Activated CD4-positive, alpha-beta T cell treated with anti-CD3 and anti-CD28 coated beads for 36 hours (primary cell): ENCODE measurements around the gene PIK3R6. TPM values are rescaled to one million over a fixed set of nuclear protein-coding genes. Genes with fewer than 3 reads are reported as not detected.

ENCODE experiments used
- ATAC-seq: fragments of 200-7000 bp; cut with Tn5 transposase; one replicate; pipeline ENCODE4 v1.10.0; 2021; ENCODE audit warnings: mild to moderate bottlenecking, moderate library complexity
- CTCF ChIA-PET: fragments of 350-600 bp; sonication (Branson Sonifier 250); formaldehyde crosslinking; loops from one replicate; lab custom pipeline; 2021; ENCODE audit warnings: antibody characterized with exemption; lab: Charles Lee
- POLR2A ChIA-PET: fragments of 350-600 bp; sonication (Branson Sonifier 250); formaldehyde crosslinking; loops from one replicate; lab custom pipeline; 2021; ENCODE audit warnings: antibody characterized with exemption, inconsistent platforms; lab: Charles Lee
- DNase-seq: peaks from one replicate; pipeline ENCODE4 v3.0.0-alpha.2; 2020
- H3K27ac Mint-ChIP-seq: one replicate; pipeline ENCODE4 v1.8.0; 2021; ENCODE audit warnings: mixed read lengths
- H3K27me3 Mint-ChIP-seq: one replicate; pipeline ENCODE4 v1.8.0; 2021; ENCODE audit warnings: mixed read lengths
- H3K36me3 Mint-ChIP-seq: one replicate; pipeline ENCODE4 v1.8.0; 2021; ENCODE audit warnings: low read depth, mixed read lengths
- H3K4me1 Mint-ChIP-seq: one replicate; pipeline ENCODE4 v1.8.0; 2021; ENCODE audit warnings: mixed read lengths
- H3K4me3 Mint-ChIP-seq: one replicate; pipeline ENCODE4 v1.8.0; 2021; ENCODE audit warnings: mild to moderate bottlenecking, moderate library complexity, mixed read lengths
- H3K9me3 Mint-ChIP-seq: one replicate; pipeline ENCODE4 v1.8.0; 2021; ENCODE audit warnings: low read depth, mixed read lengths
- intact Hi-C, 2 experiments: fragments of 100-400 bp; cut with DNase I in 1 of 2; cut with micrococcal nuclease in 1 of 2; formaldehyde crosslinking; loops; one replicate each; pipeline versions ENCODE4 v1.14.2 to v1.15.1; 2022 to 2024; cut with DNase I, micrococcal nuclease
- total RNA-seq, 2 experiments: library from RNA; stranded (reverse); gene quantifications; one replicate each; pipeline ENCODE4 v1.2.3, GENCODE V29; 2021

Gene PIK3R6
- total RNA-seq, 2 experiments from 2014 or later = 0.96 to 1.8 TPM

DNA sequence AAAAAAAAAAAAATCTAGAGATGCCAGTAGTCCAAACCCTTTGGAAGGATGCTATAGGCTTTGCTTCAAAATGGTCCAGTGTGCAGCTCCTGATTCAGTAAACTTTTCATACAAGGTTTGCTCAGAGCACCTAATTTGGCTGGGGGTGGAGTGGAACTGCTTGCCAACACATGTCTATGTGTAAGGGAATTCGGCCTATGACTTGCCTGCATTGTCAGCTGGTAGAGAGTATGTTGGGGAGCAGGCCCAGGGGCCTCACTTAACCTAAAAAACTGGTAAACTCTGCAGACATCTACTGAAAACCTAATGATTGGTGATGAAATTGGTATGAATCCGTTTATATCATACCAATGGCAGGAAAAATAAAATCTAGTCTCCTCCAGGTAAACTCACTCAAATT lies 66.8 kb downstream of the PIK3R6 start:
- no peaks in the 10 kb centered on the region for H3K4me1 Mint-ChIP-seq
- H3K36me3 Mint-ChIP-seq = no peaks in the 10 kb centered on the region
- no peaks in the 10 kb centered on the region for H3K9me3 Mint-ChIP-seq
- no peak for ATAC-seq
- H3K27me3 Mint-ChIP-seq = no peaks in the 10 kb centered on the region
- no peak overlapping the region for H3K4me3 Mint-ChIP-seq
- no peak for DNase-seq
- POLR2A ChIA-PET = interaction anchor here (0.6 kb wide), 1 partner anchor 96 kb away, joined by 3 read pairs; no protein-coding TSS in a partner anchor
- intact Hi-C loops = loop anchor here in 1 of 2 experiments (5.0 kb wide), 2 partner anchors 97 to 197 kb away; no protein-coding TSS in a partner anchor
- CTCF ChIA-PET = interaction anchor here (2.4 kb wide), 1 partner anchor 15 kb away, joined by 11 read pairs; no protein-coding TSS in a partner anchor
- no peak overlapping the region for H3K27ac Mint-ChIP-seq

DNA sequence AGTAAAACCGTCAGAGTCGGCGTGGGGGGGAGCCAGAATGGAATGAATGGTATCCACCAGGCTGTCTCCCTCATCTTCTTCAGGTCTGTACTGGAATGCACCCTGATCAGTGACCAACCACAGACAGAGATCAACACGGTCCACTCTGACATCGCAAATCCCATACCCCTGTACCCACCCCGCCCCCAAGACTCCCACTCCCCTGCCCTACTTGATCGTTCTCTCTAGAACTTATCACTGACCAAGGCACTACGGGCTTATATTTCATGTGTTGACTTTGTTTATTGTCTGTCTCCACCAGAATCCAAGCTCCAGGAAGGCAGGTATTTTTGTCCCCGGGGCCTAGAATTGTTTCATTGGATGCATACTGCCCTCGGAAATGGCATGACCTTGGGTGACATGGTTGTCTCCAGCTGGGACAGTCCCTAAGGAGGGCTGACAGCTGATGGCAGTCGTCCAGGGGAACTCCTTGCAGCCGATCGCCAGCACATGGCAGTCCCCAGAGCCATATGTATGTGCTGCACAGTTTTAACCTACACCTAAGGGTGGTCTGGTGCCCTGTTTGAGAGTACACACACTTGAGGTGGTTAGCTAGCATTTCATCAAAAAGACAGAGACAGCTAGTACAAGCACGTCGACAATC lies 67.8 kb downstream of the PIK3R6 start:
- ChIA-PET POLR2A (interaction anchor here (0.6 kb wide), 1 partner anchor 95 kb away, joined by 3 read pairs; no protein-coding TSS in a partner anchor), CTCF (interaction anchor here (1.5 to 2.4 kb wide), 2 partner anchors 14 to 199 kb away, joined by 8 to 11 read pairs; no protein-coding TSS in a partner anchor)
- no peak overlapping the region for H3K27ac Mint-ChIP-seq
- H3K36me3 Mint-ChIP-seq = no peaks in the 10 kb centered on the region
- intact Hi-C loops = loop anchor here (1.0 to 5.0 kb wide), 3 partner anchors 98 to 199 kb away; no protein-coding TSS in a partner anchor
- H3K27me3 Mint-ChIP-seq = no peaks in the 10 kb centered on the region
- no peak overlapping the region for H3K4me3 Mint-ChIP-seq
- DNase-seq (no peak), ATAC-seq (no peak)
- no peaks in the 10 kb centered on the region for H3K4me1 Mint-ChIP-seq
- no peaks in the 10 kb centered on the region for H3K9me3 Mint-ChIP-seq

GRCh38 chr17:8798846-8799569 lies 68.5 kb downstream of the PIK3R6 start, which contains the start of gene MFSD6L:
MFSD6L (minus strand) TSS chr17:8799365; CDS start chr17:8799120, 245 bp downstream.
- no peaks in the 10 kb centered on the region for H3K27me3 Mint-ChIP-seq
- no peak within 1 kb of the TSS for H3K27ac Mint-ChIP-seq
- H3K4me3 Mint-ChIP-seq = no peak within 1 kb of the TSS
- DNase-seq = peak; percentile 37
- POLR2A ChIA-PET = no interaction called here
- H3K4me1 Mint-ChIP-seq = no peaks in the 10 kb centered on the region
- H3K9me3 Mint-ChIP-seq = no peaks in the 10 kb centered on the region
- peak; percentile 49 for ATAC-seq
- intact Hi-C loops = loop anchor here in 1 of 2 experiments (1.0 kb wide), 1 partner anchor 199 kb away; no protein-coding TSS in a partner anchor
- H3K36me3 Mint-ChIP-seq = no peaks in the 10 kb centered on the region
- CTCF ChIA-PET = interaction anchor here (1.5 to 2.4 kb wide), 2 partner anchors 13 to 199 kb away, joined by 8 to 11 read pairs; no protein-coding TSS in a partner anchor

DNA sequence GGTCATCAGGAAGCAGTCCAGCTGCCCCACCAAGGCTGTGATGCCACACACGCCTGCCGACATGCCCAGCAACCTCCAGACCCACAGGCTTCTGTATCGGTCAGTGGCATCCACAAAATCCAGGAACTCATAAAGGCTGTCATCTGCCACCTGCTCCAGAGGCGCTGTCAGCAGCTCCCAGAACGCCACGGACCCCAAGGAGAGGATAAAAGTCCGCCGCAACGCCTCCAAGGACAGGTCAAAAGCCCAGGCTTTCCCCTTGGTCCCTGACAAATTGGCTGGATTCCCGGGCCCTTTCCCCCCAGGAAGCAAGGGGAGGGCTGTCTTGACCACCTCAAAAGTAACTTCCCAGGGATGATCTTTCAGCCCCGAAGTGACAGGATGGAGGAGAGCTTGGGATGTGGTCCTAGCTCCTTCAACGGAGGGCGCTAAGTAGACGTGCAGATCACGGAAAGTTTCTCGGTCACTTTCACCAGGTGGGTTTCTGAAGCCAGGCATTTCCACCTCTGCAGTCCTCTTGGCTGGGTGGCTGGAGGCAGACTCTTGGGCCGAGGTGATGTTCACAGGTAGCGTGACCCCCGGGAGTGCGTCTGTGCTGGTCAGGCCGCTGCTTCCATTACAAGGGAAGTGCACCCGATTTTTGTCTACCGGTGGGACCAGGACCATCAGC lies 69.2 kb downstream of the PIK3R6 start:
- Mint-ChIP-seq H3K4me1 (no peaks in the 10 kb centered on the region), H3K27ac (no peak overlapping the region), H3K36me3 (no peaks in the 10 kb centered on the region), H3K9me3 (no peaks in the 10 kb centered on the region), H3K27me3 (no peaks in the 10 kb centered on the region), H3K4me3 (no peak overlapping the region)
- no peak for DNase-seq
- no peak for ATAC-seq
- POLR2A ChIA-PET = no interaction called here
- intact Hi-C loops = no loop called here
- CTCF ChIA-PET = interaction anchor here (0.6 to 1.2 kb wide), 2 partner anchors 32 to 654 kb away, joined by 3 read pairs; no protein-coding TSS in a partner anchor

DNA sequence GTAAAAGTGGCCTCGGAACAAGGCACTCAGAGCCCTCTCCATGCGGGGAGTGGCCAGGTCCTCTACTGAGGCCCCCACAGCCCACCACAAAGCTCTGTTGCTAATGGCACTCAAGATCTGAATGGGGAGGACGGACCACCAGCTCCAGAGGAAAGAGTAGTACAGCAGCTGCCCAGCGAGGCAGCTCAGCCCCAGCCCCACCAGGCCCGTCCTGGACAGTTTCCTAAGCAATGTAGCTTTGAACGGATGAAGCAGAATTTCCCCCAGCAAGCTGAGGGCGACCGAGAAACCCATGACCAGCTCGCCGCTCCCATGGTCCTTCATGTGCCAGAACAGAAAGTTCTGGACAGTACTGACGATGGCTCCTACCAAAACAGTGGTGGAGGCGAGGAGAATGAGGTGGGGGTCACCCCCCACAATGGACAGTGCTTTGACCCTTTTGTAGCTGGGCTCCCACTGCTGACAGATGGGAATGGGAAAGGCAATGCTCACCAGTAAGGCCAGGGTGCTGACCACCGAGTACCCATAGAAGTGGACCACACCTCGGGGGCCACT lies 69.8 kb downstream of the PIK3R6 start:
- no peaks in the 10 kb centered on the region for H3K27me3 Mint-ChIP-seq
- no peak for ATAC-seq

DNA sequence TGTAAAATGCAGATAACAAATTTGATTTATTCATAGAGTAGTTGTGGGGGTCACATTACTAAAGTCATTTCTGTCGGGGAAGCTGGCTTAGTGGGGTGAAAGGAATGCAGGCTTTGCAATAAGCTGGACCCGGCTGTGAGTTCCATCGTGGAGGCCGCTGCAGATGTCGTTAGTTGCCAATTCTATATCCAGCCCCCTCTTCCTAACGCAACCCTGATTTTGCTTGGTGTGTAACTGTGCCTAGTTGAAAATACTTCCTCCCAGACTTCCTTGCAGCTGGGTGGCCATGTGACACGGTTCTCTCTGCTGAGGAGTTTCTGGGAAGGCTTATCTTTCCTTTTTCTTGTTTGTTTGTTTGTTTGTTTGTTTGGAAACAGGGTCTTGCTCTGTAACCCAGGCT lies 72.8 kb downstream of the PIK3R6 start:
- CTCF ChIA-PET = interaction anchor here (0.8 to 2.8 kb wide), 2 partner anchors 9 to 204 kb away, joined by 3 to 9 read pairs; no protein-coding TSS in a partner anchor
- intact Hi-C loops = no loop called here
- POLR2A ChIA-PET = no interaction called here
- Mint-ChIP-seq H3K27me3 (peaks cover 5% of the 10 kb centered on the region), H3K27ac (no peak overlapping the region), H3K4me3 (no peak overlapping the region), H3K9me3 (peaks cover 3% of the 10 kb centered on the region), H3K36me3 (no peaks in the 10 kb centered on the region), H3K4me1 (no peaks in the 10 kb centered on the region)
- ATAC-seq = no peak
- DNase-seq = no peak

More for the DNA sequence above, 69.8 kb downstream of the PIK3R6 start:
- no peaks in the 10 kb centered on the region for H3K36me3 Mint-ChIP-seq
- CTCF ChIA-PET = interaction anchor here (0.6 to 1.2 kb wide), 2 partner anchors 31 to 654 kb away, joined by 3 read pairs; no protein-coding TSS in a partner anchor
- POLR2A ChIA-PET = no interaction called here
- no peaks in the 10 kb centered on the region for H3K9me3 Mint-ChIP-seq
- H3K4me1 Mint-ChIP-seq = no peaks in the 10 kb centered on the region
- H3K4me3 Mint-ChIP-seq = no peak overlapping the region
- no peak for DNase-seq
- intact Hi-C loops = no loop called here
- no peak overlapping the region for H3K27ac Mint-ChIP-seq

GRCh38 chr17:8793649-8794048 lies 73.8 kb downstream of the PIK3R6 start:
- Mint-ChIP-seq H3K36me3 (no peaks in the 10 kb centered on the region), H3K4me1 (no peaks in the 10 kb centered on the region), H3K27me3 (peaks cover 6% of the 10 kb centered on the region), H3K27ac (no peak overlapping the region), H3K9me3 (peaks cover 3% of the 10 kb centered on the region), H3K4me3 (no peak overlapping the region)
- DNase-seq = no peak
- intact Hi-C loops = no loop called here
- no peak for ATAC-seq
- ChIA-PET POLR2A (no interaction called here), CTCF (no interaction called here)

GRCh38 chr17:8792646-8793045 lies 74.8 kb downstream of the PIK3R6 start:
- H3K4me3 Mint-ChIP-seq = no peak overlapping the region
- H3K27ac Mint-ChIP-seq = no peak overlapping the region
- H3K9me3 Mint-ChIP-seq = peaks cover 3% of the 10 kb centered on the region
- H3K4me1 Mint-ChIP-seq = no peaks in the 10 kb centered on the region
- DNase-seq (no peak), ATAC-seq (no peak)
- no peaks in the 10 kb centered on the region for H3K36me3 Mint-ChIP-seq
- ChIA-PET POLR2A (no interaction called here), CTCF (no interaction called here)
- peaks cover 6% of the 10 kb centered on the region for H3K27me3 Mint-ChIP-seq
- intact Hi-C loops = no loop called here

GRCh38 chr17:8791910-8792270 lies 75.6 kb downstream of the PIK3R6 start:
- DNase-seq (peak; percentile 25), ATAC-seq (peak; percentile 78)
- no peak overlapping the region for H3K4me3 Mint-ChIP-seq
- intact Hi-C loops = no loop called here
- peaks cover 3% of the 10 kb centered on the region for H3K9me3 Mint-ChIP-seq
- ChIA-PET CTCF (interaction anchor here (1.0 kb wide), 1 partner anchor 87 kb away, joined by 3 read pairs; no protein-coding TSS in a partner anchor), POLR2A (interaction anchor here (0.5 kb wide), 1 partner anchor 408 kb away, joined by 3 read pairs; no protein-coding TSS in a partner anchor)
- H3K27ac Mint-ChIP-seq = no peak overlapping the region
- H3K4me1 Mint-ChIP-seq = no peaks in the 10 kb centered on the region
- H3K36me3 Mint-ChIP-seq = no peaks in the 10 kb centered on the region
- peaks cover 6% of the 10 kb centered on the region for H3K27me3 Mint-ChIP-seq

DNA sequence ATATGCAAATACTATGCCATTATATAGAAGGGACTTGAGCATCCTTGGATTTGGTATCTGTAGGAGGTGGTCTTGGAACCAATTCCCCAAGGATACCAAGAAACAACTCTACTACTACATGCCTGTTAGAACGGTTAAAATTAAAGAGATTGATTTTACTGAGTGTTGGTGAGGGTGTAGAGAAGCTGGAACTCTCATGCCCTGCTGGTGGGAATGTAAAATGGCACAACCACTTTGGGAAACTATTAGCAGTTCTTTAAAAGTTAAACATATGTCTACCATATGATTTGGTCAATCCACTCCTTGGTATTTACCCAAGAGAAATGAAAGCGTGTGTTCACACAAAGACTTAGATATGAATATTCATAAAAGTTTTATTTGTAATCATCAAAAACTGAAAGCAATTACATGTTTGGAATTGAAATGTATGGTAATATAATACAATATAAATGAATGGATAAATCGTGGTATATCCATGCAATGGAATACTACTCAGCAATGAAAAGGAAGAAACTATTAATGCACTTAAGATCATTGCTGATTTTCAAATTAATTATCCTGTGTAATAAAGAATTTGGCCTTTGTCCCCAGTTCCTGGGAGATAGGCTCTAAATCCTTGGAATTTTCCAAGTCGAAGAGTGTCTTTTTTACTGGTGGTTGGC lies 76.1 kb downstream of the PIK3R6 start:
- Mint-ChIP-seq H3K27me3 (peaks cover 6% of the 10 kb centered on the region), H3K4me1 (no peaks in the 10 kb centered on the region), H3K27ac (no peak overlapping the region), H3K4me3 (no peak overlapping the region), H3K9me3 (peaks cover 3% of the 10 kb centered on the region), H3K36me3 (no peaks in the 10 kb centered on the region)
- POLR2A ChIA-PET = interaction anchor here (0.5 kb wide), 1 partner anchor 408 kb away, joined by 3 read pairs; no protein-coding TSS in a partner anchor
- CTCF ChIA-PET = interaction anchor here (1.0 kb wide), 1 partner anchor 88 kb away, joined by 3 read pairs; no protein-coding TSS in a partner anchor
- no peak for ATAC-seq
- intact Hi-C loops = no loop called here
- no peak for DNase-seq
